ENCODE measurements around the gene TAF4B.

GRCh38 chr18:26327062-26327461, 100.8 kb downstream of the TAF4B start:
- TF ChIP-seq EZH2 (IDR thresholded peaks at IDR 0.05; ENCODE audit: insufficient read depth, poor library complexity, severe bottlenecking) (no peak), EZH2phosphoT487 (IDR thresholded peaks at IDR 0.05; ENCODE audit: insufficient read depth, low read depth) (no peak)
